Lower leg skin (tissue), 4 donors: ENCODE results near the gene SSTR5. TPM values are rescaled to one million over a fixed set of nuclear protein-coding genes. Genes with fewer than 3 reads are reported as not detected.

Experiments
- DNase-seq, 2 donors: peaks; one replicate each; pipeline ENCODE4 v3.0.0-alpha.2; 2019; ENCODE audit warnings: low spot score in 2 of 2
- H3K4me3 ChIP-seq: fragments of 200-600 bp; sonication (generic); 2 replicates; pipeline ENCODE4 v1.5.1; 2017; ENCODE audit warnings: mild to moderate bottlenecking, low read depth; ENCODE audit not compliant: poor library complexity, severe bottlenecking
- CTCF ChIP-seq, 3 donors: fragments of 450-650 bp; IDR thresholded peaks; one replicate each; pipeline ENCODE4 v1.5.1; 2016; ENCODE audit warnings: antibody characterized with exemption in 3 of 3, mild to moderate bottlenecking in 3 of 3, moderate library complexity in 2 of 3
- POLR2A ChIP-seq, 2 donors: fragments of 450-650 bp; IDR thresholded peaks; one replicate each; pipeline ENCODE4 v1.6.1; 2016 to 2017; ENCODE audit warnings: antibody characterized with exemption in 2 of 2, mild to moderate bottlenecking in 1 of 2, moderate library complexity in 1 of 2
- WGBS, 2 donors: methylation state at CpG; one replicate each; pipeline ENCODE4 v1.1.5; 2018; 5-methylcytosine and 5-hydroxymethylcytosine counted together
- intact Hi-C: fragments of 100-400 bp; cut with DNase I; formaldehyde crosslinking; loops from one replicate; pipeline ENCODE4 v1.15.0; 2023; ENCODE audit warnings: low total_unique reads
- total RNA-seq, 4 donors: library from RNA; depleted of rRNA; stranded (reverse); fragments of >200 nt; gene quantifications; one replicate each; pipeline ENCODE4 v1.1.0, GENCODE V29; 2016

SSTR5 gene
- total RNA-seq, 4 donors from 2014 or later, result 0.36 TPM; not detected in 3

GRCh38 chr16:1097800-1098199, 25.3 kb downstream of the SSTR5 start:
- TF ChIP-seq POLR2A (IDR thresholded peaks at IDR 0.05) (no peak), CTCF (IDR thresholded peaks at IDR 0.05) (no peak)
- 61 to 69% methylated on average over 14 to 15 of the region's 23 CpGs for WGBS, 2 donors
- intact Hi-C loops, result loop anchor here (10.0 kb wide), 1 partner anchor 383 kb away; the partner anchor contains the start of gene METRN
- DNase-seq, result no peak
- no peak overlapping the region for H3K4me3 ChIP-seq

DNA sequence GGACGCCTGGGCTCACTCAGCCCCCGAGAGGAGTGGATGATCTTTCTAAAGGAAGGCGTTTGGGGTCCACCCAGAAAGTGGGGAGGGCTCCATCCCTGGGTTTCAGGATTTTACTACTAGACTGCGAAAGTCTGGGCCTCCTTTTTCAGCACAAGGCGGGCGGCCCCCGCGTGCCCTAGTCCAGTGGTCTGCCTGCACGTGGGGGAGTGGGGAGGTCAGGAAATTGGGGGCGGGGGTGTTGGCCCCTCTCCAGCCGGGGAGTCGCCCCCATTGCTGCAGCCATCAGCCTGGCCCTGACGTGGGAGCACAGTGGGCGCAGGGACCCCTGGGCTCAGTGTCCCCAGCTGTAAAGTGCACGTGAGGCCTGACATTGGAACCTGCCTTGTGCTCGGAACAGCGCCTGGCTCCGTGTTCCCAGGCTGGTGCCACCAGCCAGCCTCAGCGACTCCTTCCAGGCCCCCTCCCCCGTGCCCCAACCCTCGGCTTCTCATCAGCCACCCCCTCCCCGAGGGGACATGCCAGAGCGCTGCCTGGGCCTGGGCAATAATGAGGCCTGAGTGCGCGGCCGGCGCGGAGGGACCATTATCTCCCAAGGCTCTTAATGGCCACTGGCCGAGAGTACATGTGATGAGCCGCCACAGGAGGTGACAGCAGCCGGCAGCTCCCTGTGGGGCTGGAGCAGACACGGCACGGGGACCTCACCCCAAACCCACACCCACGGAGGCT, 25.9 kb downstream of the SSTR5 start:
- DNase-seq, result no peak
- intact Hi-C loops, result loop anchor here (10.0 kb wide), 1 partner anchor 384 kb away; the partner anchor contains the start of gene METRN
- WGBS, 2 donors, result 37 to 38% methylated on average over 24 to 29 of the region's 34 CpGs

GRCh38 chr16:1099189-1100083, 26.9 kb downstream of the SSTR5 start:
- no peak for DNase-seq
- no peak overlapping the region for H3K4me3 ChIP-seq
- no peak for TF ChIP-seq POLR2A (IDR thresholded peaks at IDR 0.05)
- TF ChIP-seq CTCF (IDR thresholded peaks at IDR 0.05), result no peak
- WGBS, 2 donors, result 50 to 53% methylated on average over 23 to 30 of the region's 35 CpGs
- intact Hi-C loops, result loop anchor here (10.0 kb wide), 1 partner anchor 385 kb away; the partner anchor contains the start of gene METRN

More for the DNA sequence above, 25.9 kb downstream of the SSTR5 start:
- H3K4me3 ChIP-seq, result no peak overlapping the region
- TF ChIP-seq POLR2A (IDR thresholded peaks at IDR 0.05), result no peak
- no peak for TF ChIP-seq CTCF (IDR thresholded peaks at IDR 0.05)

DNA sequence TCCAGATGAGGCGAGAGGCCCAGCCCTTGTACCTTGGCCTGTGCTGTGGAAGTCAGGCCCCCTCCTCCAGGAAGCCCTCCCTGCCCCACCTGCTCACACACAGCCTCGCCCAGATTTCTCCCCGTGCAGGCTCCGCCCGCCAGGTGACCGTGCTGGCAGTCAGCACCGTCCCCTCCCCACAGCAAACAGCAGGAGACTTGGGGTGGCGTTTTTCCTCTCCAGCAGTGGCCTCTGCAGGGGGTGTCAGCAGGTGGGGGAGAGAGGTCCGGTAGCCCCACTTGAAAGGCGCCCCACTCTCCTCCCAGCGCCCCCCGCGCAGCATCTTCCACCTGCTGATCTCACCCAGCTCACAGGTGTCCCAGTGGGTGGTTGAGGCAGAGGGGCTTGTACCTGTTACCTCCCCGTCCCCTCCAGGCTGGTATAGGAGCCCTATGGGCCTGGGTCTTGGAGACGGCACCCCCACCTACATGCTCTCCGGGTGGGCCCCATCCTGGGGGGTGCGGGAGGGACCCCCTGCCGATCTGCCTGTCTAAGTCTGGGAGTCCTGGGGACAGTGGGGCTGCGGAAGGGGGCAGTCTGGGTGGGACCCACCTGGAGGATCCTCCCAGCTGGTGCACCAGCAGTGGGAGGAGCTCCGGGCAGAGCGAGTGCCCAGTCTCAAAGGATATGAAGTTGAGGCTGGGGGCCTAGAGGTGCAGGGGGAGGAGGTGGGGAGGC, 27.7 kb downstream of the SSTR5 start:
- WGBS, 2 donors, result 57 to 61% methylated on average over 18 to 19 of the region's 21 CpGs
- TF ChIP-seq CTCF (IDR thresholded peaks at IDR 0.05) (no peak), POLR2A (IDR thresholded peaks at IDR 0.05) (no peak)
- no peak overlapping the region for H3K4me3 ChIP-seq
- no peak for DNase-seq
- intact Hi-C loops, result no loop called here

DNA sequence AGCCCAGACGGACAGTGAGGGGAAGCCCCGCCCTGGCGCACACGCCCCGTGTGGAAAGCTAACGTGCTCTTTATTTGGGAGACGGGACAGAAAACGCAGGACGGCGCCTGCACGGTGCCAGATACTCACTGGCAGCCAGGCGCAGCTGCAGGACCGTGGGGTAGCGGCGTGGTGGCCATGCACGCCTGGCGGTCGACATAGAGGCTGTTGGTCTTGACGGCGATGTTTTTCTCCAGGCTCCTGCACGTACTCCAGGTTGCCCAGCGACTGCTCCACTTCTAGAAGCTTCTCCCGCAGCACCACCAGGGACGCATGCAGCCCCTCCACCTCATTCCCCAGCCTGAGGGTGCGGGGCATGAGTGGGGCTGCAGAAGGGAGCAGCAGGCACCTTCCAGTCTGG, 28.6 kb downstream of the SSTR5 start:
- TF ChIP-seq CTCF (IDR thresholded peaks at IDR 0.05), result no peak
- TF ChIP-seq POLR2A (IDR thresholded peaks at IDR 0.05), result no peak
- WGBS, 2 donors, result 39 to 45% methylated on average over 24 to 25 of the region's 25 CpGs
- DNase-seq, result no peak
- intact Hi-C loops, result no loop called here
- no peak overlapping the region for H3K4me3 ChIP-seq
